GM23338 (cell line): ENCODE measurements around the gene ANKRA2. TPM values are rescaled to one million over a fixed set of nuclear protein-coding genes. Genes with fewer than 3 reads are reported as not detected.
A peak's percentile ranks its signal among the peaks of the same experiment; 100 is the strongest.

Source experiments
- ATAC-seq: fragments of 200-7000 bp; cut with Tn5 transposase; 3 replicates; pipeline ENCODE4 v1.9.1; 2020
- DNase-seq: peaks from one replicate; pipeline ENCODE4 v3.0.0-alpha.2; 2015; ENCODE audit warnings: low spot score
- H2AFZ ChIP-seq: fragments of 200-600 bp; sonication (generic); 2 replicates; pipeline ENCODE4 v1.8.0; 2016; ENCODE audit warnings: antibody characterized with exemption, mild to moderate bottlenecking, moderate library complexity
- H3F3A ChIP-seq: fragments of 200-600 bp; sonication (generic); replicated peaks from 2 replicates; pipeline ENCODE4 v1.8.0; 2017; ENCODE audit warnings: antibody characterized with exemption, mixed run types, low read depth
- H3K27ac ChIP-seq: fragments of 200-600 bp; sonication (generic); 2 replicates; pipeline ENCODE4 v1.6.1; 2016; ENCODE audit warnings: low read depth
- H3K27me3 ChIP-seq: fragments of 200-600 bp; sonication (generic); 2 replicates; pipeline ENCODE4 v1.8.0; 2016; ENCODE audit warnings: mild to moderate bottlenecking, mixed run types, moderate library complexity; ENCODE audit not compliant: insufficient read depth
- H3K36me3 ChIP-seq: fragments of 200-600 bp; sonication (generic); 2 replicates; pipeline ENCODE4 v1.8.0; 2016; ENCODE audit warnings: mild to moderate bottlenecking; ENCODE audit not compliant: insufficient read depth
- H3K4me1 ChIP-seq: fragments of 200-600 bp; sonication (generic); 2 replicates; pipeline ENCODE4 v1.8.0; 2016; ENCODE audit warnings: mild to moderate bottlenecking, moderate library complexity; ENCODE audit not compliant: insufficient read depth
- H3K4me2 ChIP-seq: fragments of 200-600 bp; sonication (generic); 2 replicates; pipeline ENCODE4 v1.7.1; 2017; ENCODE audit warnings: mixed run types
- H3K4me3 ChIP-seq: fragments of 200-600 bp; sonication (generic); 2 replicates; pipeline ENCODE4 v1.6.1; 2016; ENCODE audit warnings: mixed run types
- H3K79me2 ChIP-seq: fragments of 200-600 bp; sonication (generic); replicated peaks from 2 replicates; pipeline ENCODE4 v1.8.0; 2017; ENCODE audit warnings: mild to moderate bottlenecking; ENCODE audit not compliant: insufficient read depth
- H3K9me2 ChIP-seq: fragments of 200-600 bp; sonication (generic); 2 replicates; pipeline ENCODE4 v1.8.0; 2017; ENCODE audit not compliant: insufficient read depth
- H4K20me1 ChIP-seq: fragments of 200-600 bp; sonication (generic); replicated peaks from 2 replicates; pipeline ENCODE4 v1.8.0; 2017; ENCODE audit warnings: mild to moderate bottlenecking; ENCODE audit not compliant: insufficient read depth
- H3K27ac Mint-ChIP-seq: 2 replicates; pipeline ENCODE4 v1.8.0; 2020; ENCODE audit warnings: inconsistent platforms, mild to moderate bottlenecking, moderate library complexity, mixed read lengths
- H3K27me3 Mint-ChIP-seq: 3 replicates; pipeline ENCODE4 v1.8.0; 2022; ENCODE audit warnings: low read depth, mild to moderate bottlenecking, moderate library complexity, mixed read lengths, inconsistent platforms; ENCODE audit not compliant: insufficient read depth, poor library complexity
- H3K36me3 Mint-ChIP-seq: 3 replicates; pipeline ENCODE4 v1.8.0; 2021; ENCODE audit warnings: low read depth, mild to moderate bottlenecking, inconsistent platforms, moderate library complexity, mixed read lengths
- H3K4me1 Mint-ChIP-seq: 3 replicates; pipeline ENCODE4 v1.8.0; 2020; ENCODE audit warnings: mild to moderate bottlenecking, inconsistent platforms, mixed read lengths
- H3K4me3 Mint-ChIP-seq: 3 replicates; pipeline ENCODE4 v1.8.0; 2021; ENCODE audit warnings: moderate library complexity, mild to moderate bottlenecking, inconsistent platforms, mixed read lengths
- H3K9me3 Mint-ChIP-seq: 3 replicates; pipeline ENCODE4 v1.8.0; 2020; ENCODE audit warnings: moderate library complexity, mild to moderate bottlenecking, inconsistent platforms, mixed read lengths
- CREB1 ChIP-seq: fragments of 250-450 bp; sonication (Bioruptor Pico); IDR thresholded peaks from 2 replicates; pipeline ENCODE4 v1.5.0; 2020; ENCODE audit warnings: low read depth, mild to moderate bottlenecking, moderate library complexity
- ETS1 ChIP-seq: IDR thresholded peaks from 2 replicates; pipeline ENCODE4 v1.6.1; 2016; ENCODE audit warnings: antibody characterized with exemption
- EZH2 ChIP-seq: fragments of 200-600 bp; sonication (generic); IDR thresholded peaks from one replicate; pipeline ENCODE4 v1.8.0; 2017; ENCODE audit warnings: antibody characterized with exemption, mild to moderate bottlenecking, low read depth; ENCODE audit not compliant: unreplicated experiment
- EZH2phosphoT487 ChIP-seq: fragments of 200-600 bp; sonication (generic); IDR thresholded peaks from one replicate; pipeline ENCODE4 v1.8.1; 2018; ENCODE audit warnings: antibody characterized with exemption; ENCODE audit not compliant: unreplicated experiment
- JUNB ChIP-seq: IDR thresholded peaks from one replicate; pipeline ENCODE4 v1.6.1; 2016; ENCODE audit warnings: antibody characterized with exemption; ENCODE audit not compliant: unreplicated experiment
- NANOG ChIP-seq: IDR thresholded peaks from 2 replicates; pipeline ENCODE4 v1.6.1; 2016; ENCODE audit warnings: antibody characterized with exemption, borderline replicate concordance
- POLR2AphosphoS5 ChIP-seq: IDR thresholded peaks from 2 replicates; pipeline ENCODE4 v1.6.1; 2016; ENCODE audit warnings: antibody characterized with exemption, low read depth
- STAT1 ChIP-seq: IDR thresholded peaks from one replicate; pipeline ENCODE4 v1.6.1; 2016; ENCODE audit warnings: antibody characterized with exemption; ENCODE audit not compliant: unreplicated experiment
- ZNF114 ChIP-seq: fragments of 250-450 bp; sonication (Bioruptor Pico); IDR thresholded peaks from 2 replicates; pipeline ENCODE4 v1.5.0; 2020; ENCODE audit warnings: mild to moderate bottlenecking, moderate library complexity
- ZNF331 ChIP-seq: fragments of 250-450 bp; sonication (Bioruptor Pico); IDR thresholded peaks from 2 replicates; pipeline ENCODE4 v1.5.0; 2020; ENCODE audit warnings: low read depth, mild to moderate bottlenecking, moderate library complexity
- ZNF462 ChIP-seq: fragments of 250-450 bp; sonication (Bioruptor Pico); IDR thresholded peaks from 2 replicates; pipeline ENCODE4 v1.5.0; 2020; ENCODE audit warnings: mild to moderate bottlenecking, moderate library complexity
- polyA plus RNA-seq: library from polyadenylated mRNA; unstranded; fragments of >200 nt; fragmentation: Nextera tagmentation; extraction: Ambion mirVana; gene quantifications from 2 replicates; pipeline ENCODE4 v1.2.1, GENCODE V29; 2016
- total RNA-seq: library from RNA; depleted of rRNA; stranded (reverse); fragments of >200 nt; shearing (Covaris generic); gene quantifications from 2 replicates; pipeline ENCODE4 v1.2.3, GENCODE V29; 2014
- TF ChIP-seq, protein P1 (sequence below), 2 experiments: fragments of 200-600 bp in 1 of 2; sonication (generic) in 1 of 2; conservative IDR thresholded peaks; 2 replicates each; pipeline versions ENCODE4 v1.5.1 to v1.6.1; 2016 to 2017; ENCODE audit warnings: antibody characterized with exemption in 2 of 2, low read depth in 2 of 2, mild to moderate bottlenecking in 2 of 2, moderate library complexity in 1 of 2
- TF ChIP-seq, protein P2 (sequence below): IDR thresholded peaks from one replicate; pipeline ENCODE4 v1.6.1; 2018; ENCODE audit warnings: antibody characterized with exemption; ENCODE audit not compliant: unreplicated experiment

ANKRA2 gene
- total and polyA plus RNA-seq, 2 experiments from 2014 or later, result 13.1 to 15.3 TPM

GRCh38 chr5:73565969-73566547 is 619 bp upstream of the ANKRA2 start:
- peak; percentile 49 for ATAC-seq
- Histone ChIP-seq H3K27me3 (no peaks in the 10 kb centered on the region), H3K36me3 (peaks cover 14% of the 10 kb centered on the region), H3K4me2 (peak overlapping the region; percentile 97), H3F3A (no peaks in the 10 kb centered on the region), H3K4me1 (peaks cover 12% of the 10 kb centered on the region), H3K4me3 (peak overlapping the region; percentile 90), H2AFZ (peak overlapping the region; percentile 67), H3K27ac (peak overlapping the region; percentile 82), H3K9me2 (no peaks in the 10 kb centered on the region), H3K79me2 (peaks cover 67% of the 10 kb centered on the region), H4K20me1 (peaks cover 7% of the 10 kb centered on the region)
- H3K4me1 Mint-ChIP-seq, result peaks cover 9% of the 10 kb centered on the region
- H3K27ac Mint-ChIP-seq, result peak overlapping the region; percentile 98
- TF ChIP-seq, protein P1, sequence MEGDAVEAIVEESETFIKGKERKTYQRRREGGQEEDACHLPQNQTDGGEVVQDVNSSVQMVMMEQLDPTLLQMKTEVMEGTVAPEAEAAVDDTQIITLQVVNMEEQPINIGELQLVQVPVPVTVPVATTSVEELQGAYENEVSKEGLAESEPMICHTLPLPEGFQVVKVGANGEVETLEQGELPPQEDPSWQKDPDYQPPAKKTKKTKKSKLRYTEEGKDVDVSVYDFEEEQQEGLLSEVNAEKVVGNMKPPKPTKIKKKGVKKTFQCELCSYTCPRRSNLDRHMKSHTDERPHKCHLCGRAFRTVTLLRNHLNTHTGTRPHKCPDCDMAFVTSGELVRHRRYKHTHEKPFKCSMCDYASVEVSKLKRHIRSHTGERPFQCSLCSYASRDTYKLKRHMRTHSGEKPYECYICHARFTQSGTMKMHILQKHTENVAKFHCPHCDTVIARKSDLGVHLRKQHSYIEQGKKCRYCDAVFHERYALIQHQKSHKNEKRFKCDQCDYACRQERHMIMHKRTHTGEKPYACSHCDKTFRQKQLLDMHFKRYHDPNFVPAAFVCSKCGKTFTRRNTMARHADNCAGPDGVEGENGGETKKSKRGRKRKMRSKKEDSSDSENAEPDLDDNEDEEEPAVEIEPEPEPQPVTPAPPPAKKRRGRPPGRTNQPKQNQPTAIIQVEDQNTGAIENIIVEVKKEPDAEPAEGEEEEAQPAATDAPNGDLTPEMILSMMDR (conservative IDR thresholded peaks at IDR 0.05; ENCODE audit: low read depth in 2 of 2), result no peak
- TF ChIP-seq, protein P2, sequence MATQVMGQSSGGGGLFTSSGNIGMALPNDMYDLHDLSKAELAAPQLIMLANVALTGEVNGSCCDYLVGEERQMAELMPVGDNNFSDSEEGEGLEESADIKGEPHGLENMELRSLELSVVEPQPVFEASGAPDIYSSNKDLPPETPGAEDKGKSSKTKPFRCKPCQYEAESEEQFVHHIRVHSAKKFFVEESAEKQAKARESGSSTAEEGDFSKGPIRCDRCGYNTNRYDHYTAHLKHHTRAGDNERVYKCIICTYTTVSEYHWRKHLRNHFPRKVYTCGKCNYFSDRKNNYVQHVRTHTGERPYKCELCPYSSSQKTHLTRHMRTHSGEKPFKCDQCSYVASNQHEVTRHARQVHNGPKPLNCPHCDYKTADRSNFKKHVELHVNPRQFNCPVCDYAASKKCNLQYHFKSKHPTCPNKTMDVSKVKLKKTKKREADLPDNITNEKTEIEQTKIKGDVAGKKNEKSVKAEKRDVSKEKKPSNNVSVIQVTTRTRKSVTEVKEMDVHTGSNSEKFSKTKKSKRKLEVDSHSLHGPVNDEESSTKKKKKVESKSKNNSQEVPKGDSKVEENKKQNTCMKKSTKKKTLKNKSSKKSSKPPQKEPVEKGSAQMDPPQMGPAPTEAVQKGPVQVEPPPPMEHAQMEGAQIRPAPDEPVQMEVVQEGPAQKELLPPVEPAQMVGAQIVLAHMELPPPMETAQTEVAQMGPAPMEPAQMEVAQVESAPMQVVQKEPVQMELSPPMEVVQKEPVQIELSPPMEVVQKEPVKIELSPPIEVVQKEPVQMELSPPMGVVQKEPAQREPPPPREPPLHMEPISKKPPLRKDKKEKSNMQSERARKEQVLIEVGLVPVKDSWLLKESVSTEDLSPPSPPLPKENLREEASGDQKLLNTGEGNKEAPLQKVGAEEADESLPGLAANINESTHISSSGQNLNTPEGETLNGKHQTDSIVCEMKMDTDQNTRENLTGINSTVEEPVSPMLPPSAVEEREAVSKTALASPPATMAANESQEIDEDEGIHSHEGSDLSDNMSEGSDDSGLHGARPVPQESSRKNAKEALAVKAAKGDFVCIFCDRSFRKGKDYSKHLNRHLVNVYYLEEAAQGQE, result no peak
- TF ChIP-seq JUNB (no peak), EZH2 (no peak), ZNF331 (no peak), NANOG (no peak), EZH2phosphoT487 (no peak), POLR2AphosphoS5 (no peak), ETS1 (no peak), ZNF462 (no peak), ZNF114 (CRISPR knock-in tag) (no peak), STAT1 (no peak), CREB1 (CRISPR knock-in tag) (no peak)
- peaks cover 9% of the 10 kb centered on the region for H3K27me3 Mint-ChIP-seq
- peak overlapping the region; percentile 97 for H3K4me3 Mint-ChIP-seq
- H3K36me3 Mint-ChIP-seq, result peaks cover 18% of the 10 kb centered on the region
- no peak for DNase-seq
- no peaks in the 10 kb centered on the region for H3K9me3 Mint-ChIP-seq
